Heart left ventricle (tissue), 13 donors: Measurements from ENCODE around the gene OR52I2.

Experiments used
- POLR2A ChIP-seq, 2 donors: fragments of 450-650 bp; IDR thresholded peaks; one replicate each; pipeline ENCODE4 v1.6.1; 2017; ENCODE audit warnings: antibody characterized with exemption in 2 of 2, mild to moderate bottlenecking in 2 of 2, moderate library complexity in 2 of 2
- TF ChIP-seq, protein P1 (sequence below), 12 donors: fragments of 200-600 bp; sonication (generic) in 4 of 12; IDR thresholded peaks; one replicate each; pipeline versions ENCODE4 v1.5.0 to v1.8.0; 2018 to 2022; ENCODE audit warnings: antibody characterized with exemption in 12 of 12, mild to moderate bottlenecking in 5 of 12
- donor health status: ischemic (EF 13 %, LVEDD 7.1; RV severe dilation, severe dysfunction).
- donor health status: DM: no; HTN: yes; CAD: no.
- donor health status: DM: no; HTN: no; CAD: no.
- donor health status: ischemic (EF 25% LVEDD 6.9; RV normal size, moderate dysfunction).
- donor health status: ischemic (EF 25% LVEDD 5.7; RV mildly dilated, moderate dysfunction).
- donor health status: ischemic (EF 35%, LVEDD 5.7; RV mildly dilated, moderate dysfunction).
- donor health status: nonischemic (EF 11% LVEDD 7.7; RV severe dilation, severe dysfunction).
- donor health status: DM: yes; HTN: yes; CAD: no.
- donor health status: PGD.
- donor health status: ischemic (EF 29% LVEDD 5.4; RV normal size, mild dysfunction).
- donor health status: nonischemic (EF 23%, LVEDD 6.1; RV moderate dilation, normal function).

DNA sequence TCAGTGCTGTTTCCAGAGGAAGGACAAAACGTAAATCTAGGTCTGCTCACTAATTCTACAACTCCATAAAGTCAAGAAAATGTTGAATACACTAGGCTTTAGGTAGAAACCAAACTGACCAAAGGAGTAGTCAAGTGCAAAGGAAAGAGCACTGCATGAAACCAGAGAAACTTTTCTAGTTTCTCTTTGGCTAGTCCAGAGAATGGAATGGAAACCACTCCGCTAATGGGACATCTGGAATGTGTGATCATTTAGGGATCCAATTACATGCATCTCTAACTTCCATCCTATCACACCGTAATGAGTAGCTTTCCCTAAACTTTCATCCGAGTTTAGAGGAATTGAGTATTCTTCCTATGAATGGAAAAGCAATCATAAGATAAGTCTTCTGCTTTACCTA lies 34.1 kb upstream of the OR52I2 start:
- no peak for TF ChIP-seq POLR2A (IDR thresholded peaks at IDR 0.05)
- TF ChIP-seq, protein P1, sequence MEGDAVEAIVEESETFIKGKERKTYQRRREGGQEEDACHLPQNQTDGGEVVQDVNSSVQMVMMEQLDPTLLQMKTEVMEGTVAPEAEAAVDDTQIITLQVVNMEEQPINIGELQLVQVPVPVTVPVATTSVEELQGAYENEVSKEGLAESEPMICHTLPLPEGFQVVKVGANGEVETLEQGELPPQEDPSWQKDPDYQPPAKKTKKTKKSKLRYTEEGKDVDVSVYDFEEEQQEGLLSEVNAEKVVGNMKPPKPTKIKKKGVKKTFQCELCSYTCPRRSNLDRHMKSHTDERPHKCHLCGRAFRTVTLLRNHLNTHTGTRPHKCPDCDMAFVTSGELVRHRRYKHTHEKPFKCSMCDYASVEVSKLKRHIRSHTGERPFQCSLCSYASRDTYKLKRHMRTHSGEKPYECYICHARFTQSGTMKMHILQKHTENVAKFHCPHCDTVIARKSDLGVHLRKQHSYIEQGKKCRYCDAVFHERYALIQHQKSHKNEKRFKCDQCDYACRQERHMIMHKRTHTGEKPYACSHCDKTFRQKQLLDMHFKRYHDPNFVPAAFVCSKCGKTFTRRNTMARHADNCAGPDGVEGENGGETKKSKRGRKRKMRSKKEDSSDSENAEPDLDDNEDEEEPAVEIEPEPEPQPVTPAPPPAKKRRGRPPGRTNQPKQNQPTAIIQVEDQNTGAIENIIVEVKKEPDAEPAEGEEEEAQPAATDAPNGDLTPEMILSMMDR (IDR thresholded peaks at IDR 0.05), result no peak
